ENCODE measurements around the gene EEIG2. TPM values are rescaled to one million over a fixed set of nuclear protein-coding genes. Genes with fewer than 3 reads are reported as not detected.
A peak's percentile ranks its signal among the peaks of the same experiment; 100 is the strongest.

EEIG2 gene
- total and polyA plus RNA-seq, 2 of the 13 experiments (the other 11 are each of a cell fraction or from before 2014, with no cell fraction given) = 0.90 to 3.2 TPM

- peak; percentile 81 for TF ChIP-seq ZNF281 (CRISPR knock-in tag; IDR thresholded peaks at IDR 0.05; ENCODE audit: borderline replicate concordance)
- peak; percentile 67; the same call in 1 of the 2 replicates for TF ChIP-seq ZKSCAN5 (CRISPR knock-in tag; IDR thresholded peaks at IDR 0.05)
- peak; percentile 34; the same call in 1 of the 2 replicates for TF ChIP-seq SALL1 (CRISPR knock-in tag; IDR thresholded peaks at IDR 0.05)
- no peak for TF ChIP-seq MEIS2 (CRISPR knock-in tag; IDR thresholded peaks at IDR 0.05)
- no peak for TF ChIP-seq SOX6 (IDR thresholded peaks at IDR 0.05)
- peak; percentile 91 for TF ChIP-seq SOX6 (CRISPR knock-in tag; IDR thresholded peaks at IDR 0.05)
- TF ChIP-seq ZFP37 (CRISPR knock-in tag; IDR thresholded peaks at IDR 0.05; ENCODE audit: borderline replicate concordance) = no peak
- peak; percentile 37; the same call in 1 of the 2 replicates for TF ChIP-seq SOX13 (IDR thresholded peaks at IDR 0.05)
- peak in 1 of 2 experiments; percentile 92; a peak in 2 of 4 replicates for TF ChIP-seq SOX13 (CRISPR knock-in tag; conservative IDR thresholded peaks at IDR 0.05 in 1 of 2, IDR thresholded peaks at IDR 0.05 in 1 of 2)
- TF ChIP-seq ARID5B (CRISPR knock-in tag; IDR thresholded peaks at IDR 0.05) = peak; percentile 63; the same call in 1 of the 2 replicates
- TF ChIP-seq BHLHE40 (IDR thresholded peaks at IDR 0.05; ENCODE audit: low read length) = peak; percentile 86
- TF ChIP-seq KLF15 (CRISPR knock-in tag; IDR thresholded peaks at IDR 0.05; ENCODE audit: borderline replicate concordance) = no peak
- no peak for TF ChIP-seq NR2F6 (IDR thresholded peaks at IDR 0.05)
- TF ChIP-seq NR2F6 (CRISPR knock-in tag; IDR thresholded peaks at IDR 0.05) = 0 out of 2 replicates have a peak, but pooled peaks have one; percentile 11
- no peak for TF ChIP-seq POLR2A (IDR thresholded peaks at IDR 0.05; ENCODE audit: insufficient read depth in 1 of 2, low read depth in 2 of 2, low read length in 2 of 2)
- peak; percentile 64 for TF ChIP-seq ZEB1 (IDR thresholded peaks at IDR 0.05; ENCODE audit: insufficient replicate concordance, low read depth)
- 0 out of 2 replicates have a peak, but pooled peaks have one; percentile 60 for TF ChIP-seq TFE3 (CRISPR knock-in tag; IDR thresholded peaks at IDR 0.05)
- TF ChIP-seq MAX (IDR thresholded peaks at IDR 0.05) = 0 out of 2 replicates have a peak, but pooled peaks have one; percentile 34
- peak; percentile 30; the same call in 1 of the 2 replicates for TF ChIP-seq PATZ1 (CRISPR knock-in tag; IDR thresholded peaks at IDR 0.05)
- TF ChIP-seq MIER2 (CRISPR knock-in tag; IDR thresholded peaks at IDR 0.05) = no peak
- peak; percentile 81; the same call in 1 of the 2 replicates for TF ChIP-seq SOX5 (CRISPR knock-in tag; IDR thresholded peaks at IDR 0.05; ENCODE audit: borderline replicate concordance)
- 0 out of 2 replicates have a peak, but pooled peaks have one; percentile 10 for TF ChIP-seq GATAD2A (CRISPR knock-in tag; IDR thresholded peaks at IDR 0.05)
Measured at GRCh38 chr1:108570998-108571401, 11.1 kb downstream of the EEIG2 start (continued).
